Thyroid gland (tissue), 4 donors: ENCODE results near the gene SLMAP. TPM values are rescaled to one million over a fixed set of nuclear protein-coding genes. Genes with fewer than 3 reads are reported as not detected.

Experiments used
- DNase-seq, 2 donors: peaks; one replicate each; pipeline ENCODE4 v3.0.0-alpha.2; 2019
- H3K27ac ChIP-seq, 3 donors: fragments of 200-600 bp; sonication (generic); 1 replicate in 2 of 3; 2 replicates in 1 of 3; pipeline ENCODE4 v1.5.1; 2016 to 2019; ENCODE audit warnings: mild to moderate bottlenecking in 1 of 3, moderate library complexity in 1 of 3
- H3K27me3 ChIP-seq: fragments of 200-600 bp; sonication (generic); one replicate; pipeline ENCODE4 v1.5.1; 2019
- H3K36me3 ChIP-seq, 2 donors: fragments of 200-600 bp; sonication (generic); one replicate each; pipeline ENCODE4 v1.5.1; 2016 to 2019
- H3K4me1 ChIP-seq, 2 donors: fragments of 200-600 bp; sonication (generic); one replicate each; pipeline ENCODE4 v1.5.1; 2017 to 2019
- H3K4me3 ChIP-seq, 3 donors: fragments of 200-600 bp; sonication (generic); replicated peaks in 1 of 3; 1 replicate in 2 of 3; 2 replicates in 1 of 3; pipeline ENCODE4 v1.5.1; 2016; ENCODE audit warnings: mild to moderate bottlenecking in 1 of 3
- H3K9me3 ChIP-seq: fragments of 200-600 bp; sonication (generic); one replicate; pipeline ENCODE4 v1.5.1; 2017
- POLR2A ChIP-seq, 2 donors: fragments of 450-650 bp; IDR thresholded peaks; one replicate each; pipeline ENCODE4 v1.6.1; 2017; ENCODE audit warnings: antibody characterized with exemption in 2 of 2, mild to moderate bottlenecking in 2 of 2, moderate library complexity in 1 of 2
- WGBS, 2 donors: methylation state at CpG; one replicate each; pipeline ENCODE4 v1.1.5; 2017; 5-methylcytosine and 5-hydroxymethylcytosine counted together
- intact Hi-C: fragments of 100-400 bp; cut with DNase I; formaldehyde crosslinking; loops from one replicate; pipeline ENCODE4 v1.15.1; 2023
- total RNA-seq, 4 donors: library from RNA; depleted of rRNA; stranded (reverse); fragments of >200 nt; gene quantifications; one replicate each; pipeline ENCODE4 v1.2.3, GENCODE V29; 2016
- TF ChIP-seq, protein P1 (sequence below), 6 experiments: fragments of 200-600 bp in 3 of 6; fragments of 450-650 bp in 3 of 6; sonication (generic) in 3 of 6; IDR thresholded peaks; one replicate each; pipeline ENCODE4 v1.5.1; 2016 to 2019; ENCODE audit warnings: antibody characterized with exemption in 6 of 6, mild to moderate bottlenecking in 2 of 6, inconsistent platforms in 1 of 6, moderate library complexity in 1 of 6

SLMAP gene
- total RNA-seq, 4 donors from 2014 or later, result 79.7 to 89.4 (median 83.4) TPM

- DNase-seq, result no peak
- H3K27me3 ChIP-seq, result no peaks in the 10 kb centered on the region
- H3K27ac ChIP-seq, result peak overlapping the region in 1 of 3 donors; percentile 34
- TF ChIP-seq POLR2A (IDR thresholded peaks at IDR 0.05), result no peak
- TF ChIP-seq, protein P1, sequence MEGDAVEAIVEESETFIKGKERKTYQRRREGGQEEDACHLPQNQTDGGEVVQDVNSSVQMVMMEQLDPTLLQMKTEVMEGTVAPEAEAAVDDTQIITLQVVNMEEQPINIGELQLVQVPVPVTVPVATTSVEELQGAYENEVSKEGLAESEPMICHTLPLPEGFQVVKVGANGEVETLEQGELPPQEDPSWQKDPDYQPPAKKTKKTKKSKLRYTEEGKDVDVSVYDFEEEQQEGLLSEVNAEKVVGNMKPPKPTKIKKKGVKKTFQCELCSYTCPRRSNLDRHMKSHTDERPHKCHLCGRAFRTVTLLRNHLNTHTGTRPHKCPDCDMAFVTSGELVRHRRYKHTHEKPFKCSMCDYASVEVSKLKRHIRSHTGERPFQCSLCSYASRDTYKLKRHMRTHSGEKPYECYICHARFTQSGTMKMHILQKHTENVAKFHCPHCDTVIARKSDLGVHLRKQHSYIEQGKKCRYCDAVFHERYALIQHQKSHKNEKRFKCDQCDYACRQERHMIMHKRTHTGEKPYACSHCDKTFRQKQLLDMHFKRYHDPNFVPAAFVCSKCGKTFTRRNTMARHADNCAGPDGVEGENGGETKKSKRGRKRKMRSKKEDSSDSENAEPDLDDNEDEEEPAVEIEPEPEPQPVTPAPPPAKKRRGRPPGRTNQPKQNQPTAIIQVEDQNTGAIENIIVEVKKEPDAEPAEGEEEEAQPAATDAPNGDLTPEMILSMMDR (IDR thresholded peaks at IDR 0.05), result no peak
- H3K36me3 ChIP-seq, result no peaks in the 10 kb centered on the region
- 75 to 83% methylated on average over 3 of the region's 3 CpGs for WGBS, 2 donors
- H3K4me1 ChIP-seq, result peaks cover 7 to 11% of the 10 kb centered on the region in 2 donors
- H3K4me3 ChIP-seq, result no peak overlapping the region
- H3K9me3 ChIP-seq, result no peaks in the 10 kb centered on the region
- intact Hi-C loops, result no loop called here
Observed at GRCh38 chr3:57893668-57894067, 137.6 kb downstream of the SLMAP start.

- no peak for DNase-seq
- 74 to 79% methylated on average over 4 of the region's 4 CpGs for WGBS, 2 donors
- Histone ChIP-seq H3K27me3 (no peaks in the 10 kb centered on the region), H3K4me3 (no peak overlapping the region), H3K27ac (no peak overlapping the region), H3K4me1 (peaks cover 0 to 3% of the 10 kb centered on the region in 2 donors), H3K9me3 (no peaks in the 10 kb centered on the region), H3K36me3 (no peaks in the 10 kb centered on the region)
- intact Hi-C loops, result no loop called here
- no peak for TF ChIP-seq POLR2A (IDR thresholded peaks at IDR 0.05)
- TF ChIP-seq, protein P1 (IDR thresholded peaks at IDR 0.05), result no peak
Observed at GRCh38 chr3:57896031-57896430, 139.9 kb downstream of the SLMAP start.

DNA sequence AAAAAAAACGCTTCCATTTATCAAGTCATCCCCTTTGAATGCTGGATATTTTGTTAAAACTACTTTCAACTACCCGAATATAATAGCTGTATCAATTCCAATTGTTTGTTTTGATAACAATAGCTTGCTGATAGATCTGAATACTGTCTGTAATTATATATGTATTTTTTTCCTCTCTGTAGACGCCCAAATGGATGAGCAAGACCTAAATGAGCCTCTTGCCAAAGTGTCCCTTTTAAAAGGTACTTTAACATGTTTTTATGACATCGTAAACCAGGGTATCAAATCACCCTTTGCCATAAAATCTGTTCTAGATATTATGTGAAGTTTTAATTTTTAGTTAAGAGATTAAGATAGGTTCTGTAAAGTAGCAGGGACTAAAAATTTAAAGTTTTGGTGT, 140.6 kb downstream of the SLMAP start:
- DNase-seq, result no peak
- TF ChIP-seq, protein P1 (IDR thresholded peaks at IDR 0.05), result no peak
- H3K27me3 ChIP-seq, result no peaks in the 10 kb centered on the region
- H3K27ac ChIP-seq, result no peak overlapping the region
- no peaks in the 10 kb centered on the region for H3K36me3 ChIP-seq
- no peak overlapping the region for H3K4me3 ChIP-seq
- intact Hi-C loops, result no loop called here
- H3K4me1 ChIP-seq, result no peaks in the 10 kb centered on the region
- WGBS, 2 donors, result 76 to 90% methylated on average over 4 of the region's 4 CpGs
- no peaks in the 10 kb centered on the region for H3K9me3 ChIP-seq

GRCh38 chr3:57900786-57901185, 144.7 kb downstream of the SLMAP start:
- 96 to 100% methylated on average over 2 of the region's 2 CpGs for WGBS, 2 donors
- intact Hi-C loops, result no loop called here
- H3K4me1 ChIP-seq, result no peaks in the 10 kb centered on the region
- no peak overlapping the region for H3K4me3 ChIP-seq
- H3K27ac ChIP-seq, result no peak overlapping the region
- DNase-seq, result no peak
- no peaks in the 10 kb centered on the region for H3K27me3 ChIP-seq
- H3K9me3 ChIP-seq, result no peaks in the 10 kb centered on the region
- TF ChIP-seq, protein P1 (IDR thresholded peaks at IDR 0.05), result no peak
- no peak for TF ChIP-seq POLR2A (IDR thresholded peaks at IDR 0.05)
- H3K36me3 ChIP-seq, result no peaks in the 10 kb centered on the region

GRCh38 chr3:57903124-57903890, 147.2 kb downstream of the SLMAP start:
- H3K36me3 ChIP-seq, result no peaks in the 10 kb centered on the region
- 85 to 89% methylated on average over 3 of the region's 3 CpGs for WGBS, 2 donors
- intact Hi-C loops, result no loop called here
- H3K4me3 ChIP-seq, result no peak overlapping the region
- no peak overlapping the region for H3K27ac ChIP-seq
- no peaks in the 10 kb centered on the region for H3K9me3 ChIP-seq
- no peak for DNase-seq
- no peak for TF ChIP-seq POLR2A (IDR thresholded peaks at IDR 0.05)
- TF ChIP-seq, protein P1 (IDR thresholded peaks at IDR 0.05), result no peak
- H3K27me3 ChIP-seq, result no peaks in the 10 kb centered on the region
- no peaks in the 10 kb centered on the region for H3K4me1 ChIP-seq
